HG02885 (cell line): ENCODE data around the gene LCAT.
"Not testable (repeated sequence)": the region's sequence is repeated elsewhere in the genome, so short reads cannot be mapped to it uniquely, and the experiment has no call there.

Experiments
- ATAC-seq: cut with Tn5 transposase; IDR thresholded peaks from one replicate; pipeline ENCODE4 v1.9.1; 2021; ENCODE audit warnings: mild to moderate bottlenecking; ENCODE audit not compliant: unreplicated experiment, poor library complexity

Gene LCAT

GRCh38 chr16:67943619-67944504, at the start of gene LCAT:
Gene LCAT (minus strand): TSS chr16:67944120. CDS start chr16:67944101, 19 bp downstream.
- ATAC-seq: no peak

- ATAC-seq: peak; percentile 74
Observed at GRCh38 chr16:67993207-67994039, 49.5 kb upstream of the LCAT start.

GRCh38 chr16:67992661-67993206, 48.8 kb upstream of the LCAT start:
- ATAC-seq: no peak

GRCh38 chr16:67990018-67990386, 46.1 kb upstream of the LCAT start:
- ATAC-seq: no peak

- no peak for ATAC-seq
Observed at GRCh38 chr16:67989322-67990017, 45.5 kb upstream of the LCAT start.

GRCh38 chr16:67988675-67989074, 44.8 kb upstream of the LCAT start:
- ATAC-seq: no peak

- no peak for ATAC-seq
Observed at GRCh38 chr16:67987460-67988160, 43.7 kb upstream of the LCAT start.

- ATAC-seq: no peak
Observed at GRCh38 chr16:67986949-67987348, 43.0 kb upstream of the LCAT start.

- ATAC-seq: no peak
Observed at GRCh38 chr16:67982011-67982696, 38.2 kb upstream of the LCAT start.

GRCh38 chr16:67979955-67980678, 36.2 kb upstream of the LCAT start, which contains the start of gene DPEP3:
Gene DPEP3 (minus strand): TSS chr16:67980499. CDS start chr16:67980380, 119 bp downstream.
- no peak for ATAC-seq

GRCh38 chr16:67977469-67978227, 33.7 kb upstream of the LCAT start:
- no peak for ATAC-seq

- no peak for ATAC-seq
Observed at GRCh38 chr16:67977005-67977404, 33.1 kb upstream of the LCAT start.

GRCh38 chr16:67976205-67976604, 32.3 kb upstream of the LCAT start:
- ATAC-seq: no peak

GRCh38 chr16:67975321-67976105, 31.6 kb upstream of the LCAT start:
- ATAC-seq: peak; percentile 68

- ATAC-seq: not testable (repeated sequence)
Observed at GRCh38 chr16:67972285-67972684, 28.4 kb upstream of the LCAT start.

- no peak for ATAC-seq
Observed at GRCh38 chr16:67971111-67971510, 27.2 kb upstream of the LCAT start.
